Stimulated activated CD8-positive, alpha-beta memory T cell treated with anti-CD3 and anti-CD28 coated beads, Interleukin-4, amount 100 ng/mL, for 48 hours (primary cell): Measurements from ENCODE around the gene GRAMD1A.
"Not testable (repeated sequence)": the region's sequence is repeated elsewhere in the genome, so short reads cannot be mapped to it uniquely, and the experiment has no call there.

Experiments used
- DNase-seq: peaks from one replicate; pipeline ENCODE4 v3.0.0-alpha.2; 2020

GRAMD1A gene

GRCh38 chr19:34979819-34980640 is 20.1 kb upstream of the GRAMD1A start:
- no peak for DNase-seq

DNA sequence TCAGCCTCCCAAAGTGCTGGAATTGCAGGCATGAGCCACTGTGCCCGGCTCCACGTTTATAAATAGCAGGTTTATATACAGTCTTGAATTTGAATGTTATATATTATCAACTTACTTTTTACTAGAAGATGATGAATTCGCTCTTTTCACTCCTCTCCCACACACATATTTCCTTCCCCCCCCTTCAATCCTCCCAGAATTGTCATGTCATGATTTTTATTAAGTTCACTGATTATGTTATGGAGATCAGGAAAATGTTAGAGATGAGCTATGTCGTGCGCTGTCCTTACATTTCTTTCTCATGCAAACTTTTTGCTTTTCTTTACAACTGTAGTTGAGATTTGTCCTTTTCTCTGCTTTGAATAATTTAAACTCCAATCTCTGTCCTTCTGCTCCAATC is 17.8 kb upstream of the GRAMD1A start:
- DNase-seq: no peak

- DNase-seq: no peak
Observed at GRCh38 chr19:34983786-34984185, 16.3 kb upstream of the GRAMD1A start.

- DNase-seq: no peak
Observed at GRCh38 chr19:34984287-34984686, 15.8 kb upstream of the GRAMD1A start.

DNA sequence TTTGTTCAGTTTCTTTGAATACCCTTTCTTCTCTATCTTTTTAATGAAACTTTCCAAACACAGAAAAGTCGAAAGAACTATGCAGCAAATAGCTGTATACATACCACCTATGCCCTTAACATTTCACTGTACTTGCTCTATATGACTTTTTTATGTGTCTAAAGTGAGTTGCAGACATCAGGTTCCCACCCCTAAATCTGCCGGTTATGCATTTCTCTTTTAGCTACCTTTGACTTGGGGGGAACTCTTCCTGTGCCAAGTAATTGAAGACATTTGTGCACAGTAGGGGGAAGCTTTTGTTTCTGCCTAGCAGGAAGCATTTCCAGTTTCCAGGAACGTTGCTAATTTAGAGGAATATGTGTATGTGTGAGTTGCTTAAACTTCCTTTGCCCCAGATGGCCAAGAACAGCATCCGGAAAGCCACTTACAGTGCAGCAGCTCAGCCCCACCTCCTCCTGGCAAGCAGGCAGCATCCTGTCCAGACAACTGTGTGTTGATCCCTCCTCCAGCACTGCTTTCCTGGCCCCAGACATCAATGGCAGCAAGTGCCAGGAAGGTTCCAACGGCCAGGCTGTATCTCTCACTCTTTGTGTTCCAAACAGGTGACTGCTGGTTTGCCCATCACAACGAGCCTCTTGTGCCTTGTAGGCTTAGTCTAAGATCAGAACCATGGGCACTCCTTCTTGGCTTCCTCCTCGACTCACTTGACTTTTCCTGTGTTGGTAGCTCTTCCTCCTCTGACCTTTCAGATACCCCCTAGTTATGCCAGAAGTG is 14.7 kb upstream of the GRAMD1A start:
- DNase-seq: peak; percentile 48

DNA sequence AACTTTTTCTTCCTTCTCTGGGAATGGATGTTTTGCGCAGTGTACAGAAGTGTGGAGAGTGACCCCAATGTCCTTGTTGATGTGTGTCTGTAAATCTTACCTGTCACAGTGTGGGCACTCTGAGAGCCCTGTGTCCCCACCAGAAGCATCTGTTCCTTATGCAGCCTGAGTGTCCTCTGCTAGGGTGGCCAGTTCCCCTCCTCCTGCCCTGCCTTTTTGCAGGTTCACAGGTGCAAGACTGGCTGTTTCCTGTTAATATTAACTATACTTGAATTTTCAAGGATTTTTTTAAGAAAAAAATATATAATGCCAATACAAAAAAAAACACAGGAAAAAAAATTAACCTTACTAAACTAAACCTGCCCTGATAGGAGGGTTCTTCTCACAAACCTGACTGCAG is 12.0 kb upstream of the GRAMD1A start:
- no peak for DNase-seq

- no peak for DNase-seq
Observed at GRCh38 chr19:34989298-34989697, 10.8 kb upstream of the GRAMD1A start.

- DNase-seq: peak; percentile 78
Observed at GRCh38 chr19:34990578-34991192, 9.4 kb upstream of the GRAMD1A start.

GRCh38 chr19:34991542-34992333 is 8.4 kb upstream of the GRAMD1A start:
- DNase-seq: no peak

- DNase-seq: not testable (repeated sequence)
Observed at GRCh38 chr19:34992582-34992981, 7.5 kb upstream of the GRAMD1A start.

- no peak for DNase-seq
Observed at GRCh38 chr19:34994286-34994642, 5.9 kb upstream of the GRAMD1A start.

- DNase-seq: no peak
Observed at GRCh38 chr19:34994643-34995541, 5.2 kb upstream of the GRAMD1A start.

DNA sequence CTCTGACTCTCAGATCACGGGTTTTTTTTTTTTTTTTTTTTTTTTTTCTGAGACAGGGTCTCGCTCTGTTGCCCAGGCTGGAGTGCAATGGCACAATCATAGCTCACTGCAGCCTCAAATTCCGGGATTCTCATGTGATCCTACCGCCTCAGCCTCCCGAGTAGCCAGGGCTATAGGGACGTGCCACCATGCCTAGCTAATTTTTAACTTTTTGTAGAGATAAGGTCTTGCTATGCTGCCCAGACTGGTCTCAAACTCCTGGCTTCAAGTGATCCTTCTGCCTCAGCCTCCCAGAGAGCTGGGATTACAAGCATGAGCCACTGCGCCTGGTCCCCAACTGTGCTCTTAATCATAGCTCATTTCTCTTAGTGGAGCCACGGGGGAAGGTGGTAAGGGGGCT is 4.6 kb upstream of the GRAMD1A start:
- DNase-seq: no peak

- DNase-seq: no peak
Observed at GRCh38 chr19:34997071-34997617, 3.0 kb upstream of the GRAMD1A start.

DNA sequence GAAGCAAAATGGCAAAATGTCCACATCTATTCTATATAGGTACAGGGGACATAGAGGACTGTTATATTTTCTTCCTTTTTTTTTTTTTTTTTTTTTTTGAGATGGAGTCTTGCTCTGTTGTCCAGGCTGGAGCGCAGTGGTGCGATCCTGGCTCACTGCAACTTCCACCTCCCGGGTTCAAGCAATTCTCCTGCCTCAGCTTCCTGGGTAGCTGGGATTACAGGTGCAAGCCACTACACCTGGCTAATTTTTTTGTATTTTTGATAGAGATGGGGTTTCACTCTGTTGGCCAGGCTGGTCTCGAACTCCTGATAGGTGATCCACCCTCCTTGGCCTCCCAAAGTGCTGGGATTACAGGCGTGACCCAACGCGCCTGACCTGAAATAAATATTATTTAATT is 1.9 kb upstream of the GRAMD1A start:
- not testable (repeated sequence) for DNase-seq

DNA sequence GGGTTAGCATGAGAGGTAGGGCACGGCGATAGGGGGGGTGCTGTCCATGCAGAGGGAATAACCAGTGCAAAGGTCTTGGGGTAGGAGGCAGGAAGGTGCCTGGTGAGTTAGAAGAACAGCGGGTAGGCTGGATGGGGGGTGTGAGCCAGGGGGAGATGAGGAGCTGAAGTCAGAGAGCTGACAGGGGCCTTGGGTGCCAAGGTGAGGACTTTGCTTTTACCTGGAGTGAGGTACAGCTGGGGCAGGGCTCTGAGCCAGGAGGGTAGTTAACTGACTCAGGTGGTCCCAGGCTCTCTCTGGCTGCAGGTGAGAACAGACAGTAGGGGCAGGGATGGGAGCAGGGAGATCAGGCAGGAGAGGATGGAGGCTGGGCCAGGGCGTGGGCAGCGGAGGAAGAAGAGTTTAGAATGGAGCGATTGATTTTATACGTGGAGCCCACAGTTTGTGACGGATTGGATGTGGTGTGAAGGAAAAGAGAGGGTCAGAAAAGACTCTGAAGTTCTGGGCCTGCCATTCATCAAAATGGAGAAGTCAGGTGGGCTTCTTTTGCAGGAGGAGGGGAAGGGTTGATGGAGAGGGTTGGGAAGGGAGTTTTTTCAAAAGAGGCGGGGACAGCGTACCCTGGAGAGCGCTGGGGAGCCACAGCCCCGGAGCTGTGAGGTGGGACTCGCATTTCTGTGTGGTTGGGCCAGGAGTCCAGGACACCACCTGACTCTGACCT is 1.2 kb upstream of the GRAMD1A start:
- no peak for DNase-seq

DNA sequence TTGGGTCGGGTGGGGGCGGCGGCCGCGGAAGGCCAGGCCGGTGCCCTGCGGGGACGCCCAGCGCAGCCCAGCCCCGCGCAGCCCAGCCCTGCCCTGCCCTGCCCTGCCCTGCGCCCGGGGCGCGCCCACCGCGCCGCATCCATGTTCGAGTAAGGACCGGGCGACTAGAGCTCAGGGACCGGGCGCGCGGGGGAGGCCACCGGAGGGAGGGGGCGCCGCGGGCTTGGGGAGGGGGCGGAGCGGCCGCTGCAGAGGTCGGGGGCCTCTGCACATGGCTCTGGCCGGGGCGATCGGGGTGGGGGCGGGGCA is 169 bp downstream of the GRAMD1A start:
- DNase-seq: no peak

DNA sequence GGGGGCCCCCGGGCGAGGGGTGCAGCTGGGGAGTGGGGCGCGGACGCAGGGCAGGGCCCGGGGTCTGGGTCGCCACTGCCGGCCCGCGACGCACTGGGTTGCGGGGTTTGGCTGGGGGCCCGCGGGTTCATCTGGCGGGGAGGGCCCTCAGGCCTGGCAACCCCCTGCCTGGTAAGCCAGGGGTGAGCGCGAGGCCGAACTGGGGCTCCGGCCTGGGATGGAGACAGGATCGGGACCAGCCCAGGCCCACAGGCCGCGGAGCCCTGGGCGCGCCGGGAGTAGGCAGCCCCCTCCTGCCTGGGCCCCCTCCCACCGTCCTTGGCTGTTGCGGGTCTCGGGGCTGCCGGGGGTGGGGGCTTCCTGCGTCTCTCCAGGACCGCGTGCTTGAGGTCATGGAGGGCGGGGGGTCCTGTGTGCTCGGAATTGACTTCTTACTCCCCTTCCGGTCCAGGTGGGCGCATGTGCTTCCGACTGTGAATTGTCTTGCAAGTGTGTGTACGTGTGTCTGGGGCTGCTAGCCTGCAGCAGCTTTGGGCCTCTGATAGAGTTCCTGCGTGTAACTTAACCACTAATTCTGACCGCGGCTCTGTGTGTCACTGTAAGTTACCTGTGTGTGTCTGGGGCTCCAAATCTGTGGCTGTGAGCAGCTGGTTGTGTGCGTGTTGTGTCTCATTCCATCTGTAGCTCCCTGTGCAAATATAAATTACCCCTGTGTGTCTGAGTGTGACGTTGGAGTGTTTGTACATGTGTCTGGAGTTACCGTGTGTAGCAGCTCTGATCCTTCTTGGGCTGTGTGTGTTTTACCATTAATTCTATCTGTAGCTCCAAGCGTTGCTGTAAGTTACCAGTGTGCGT is 751 bp downstream of the GRAMD1A start:
- peak; percentile 72 for DNase-seq

- DNase-seq: no peak
Observed at GRCh38 chr19:35002037-35002535, 2.0 kb downstream of the GRAMD1A start.
